WTC11 (cell line): ENCODE results near the gene MAP3K2. TPM values are rescaled to one million over a fixed set of nuclear protein-coding genes. Genes with fewer than 3 reads are reported as not detected.

Source experiments
- ATAC-seq: fragments of 200-7000 bp; cut with Tn5 transposase; 2 replicates; pipeline ENCODE4 v1.10.0; 2021; ENCODE audit warnings: mild to moderate bottlenecking, moderate library complexity
- CTCF ChIA-PET: fragments of 300-600 bp; sonication (Branson Sonifier 250); formaldehyde crosslinking; loops from one replicate; lab custom pipeline; 2021; ENCODE audit warnings: antibody characterized with exemption; lab: Charles Lee
- POLR2A ChIA-PET: fragments of 350-600 bp; sonication (Branson Sonifier 250); formaldehyde crosslinking; loops from one replicate; lab custom pipeline; 2021; ENCODE audit warnings: antibody characterized with exemption; lab: Charles Lee
- DNase-seq: peaks from one replicate; pipeline ENCODE4 v3.0.0; 2021; ENCODE audit warnings: low spot score
- H3K27ac Mint-ChIP-seq: 2 replicates; pipeline ENCODE4 v1.8.0; 2021; ENCODE audit warnings: mixed read lengths
- H3K27me3 Mint-ChIP-seq: 2 replicates; pipeline ENCODE4 v1.8.0; 2021; ENCODE audit warnings: low read depth, mild to moderate bottlenecking, moderate library complexity, mixed read lengths
- H3K36me3 Mint-ChIP-seq: 2 replicates; pipeline ENCODE4 v1.8.0; 2021; ENCODE audit warnings: mixed read lengths
- H3K4me1 Mint-ChIP-seq: 2 replicates; pipeline ENCODE4 v1.8.0; 2022; ENCODE audit warnings: mixed read lengths
- H3K4me3 Mint-ChIP-seq: 2 replicates; pipeline ENCODE4 v1.8.0; 2021; ENCODE audit warnings: mild to moderate bottlenecking, moderate library complexity, mixed read lengths
- H3K9me3 Mint-ChIP-seq: 2 replicates; pipeline ENCODE4 v1.8.0; 2021; ENCODE audit warnings: mixed read lengths
- E2F5 ChIP-seq: sonication (generic); formaldehyde crosslinking; IDR thresholded peaks from 2 replicates; pipeline ENCODE4 v1.8.1; 2022; ENCODE audit warnings: mild to moderate bottlenecking, moderate library complexity, missing genetic modification reagents
- EMX1 ChIP-seq: fragments of 250-450 bp; sonication (Bioruptor Pico); IDR thresholded peaks from 2 replicates; pipeline ENCODE4 v1.8.0; 2021; ENCODE audit warnings: mild to moderate bottlenecking
- ESRRA ChIP-seq: sonication (generic); formaldehyde crosslinking; IDR thresholded peaks from 2 replicates; pipeline ENCODE4 v1.8.1; 2022; ENCODE audit warnings: mild to moderate bottlenecking, missing genetic modification reagents, borderline replicate concordance
- FOXK1 ChIP-seq: sonication (generic); formaldehyde crosslinking; IDR thresholded peaks from 2 replicates; pipeline ENCODE4 v1.8.0; 2022; ENCODE audit warnings: mild to moderate bottlenecking, moderate library complexity, missing genetic modification reagents
- FOXP1 ChIP-seq: sonication (generic); formaldehyde crosslinking; IDR thresholded peaks from 2 replicates; pipeline ENCODE4 v1.8.0; 2022; ENCODE audit warnings: missing genetic modification reagents, mild to moderate bottlenecking, moderate library complexity, borderline replicate concordance
- GABPB1 ChIP-seq: sonication (generic); formaldehyde crosslinking; IDR thresholded peaks from 2 replicates; pipeline ENCODE4 v1.8.1; 2023; ENCODE audit warnings: mild to moderate bottlenecking, missing genetic modification reagents
- GRHL2 ChIP-seq: fragments of 250-450 bp; sonication (Bioruptor Pico); IDR thresholded peaks from 2 replicates; pipeline ENCODE4 v1.8.0; 2022; ENCODE audit warnings: mild to moderate bottlenecking, moderate library complexity; ENCODE audit not compliant: insufficient replicate concordance, severe bottlenecking
- JAZF1 ChIP-seq: fragments of 250-450 bp; sonication (Bioruptor Pico); IDR thresholded peaks from 2 replicates; pipeline ENCODE4 v1.9.0; 2021; ENCODE audit warnings: moderate library complexity, mild to moderate bottlenecking, inconsistent platforms
- JUN ChIP-seq: sonication (generic); formaldehyde crosslinking; IDR thresholded peaks from 2 replicates; pipeline ENCODE4 v1.8.0; 2023; ENCODE audit warnings: mild to moderate bottlenecking, missing genetic modification reagents
- MYBL2 ChIP-seq: sonication (generic); formaldehyde crosslinking; IDR thresholded peaks from 2 replicates; pipeline ENCODE4 v1.8.1; 2023; ENCODE audit warnings: mild to moderate bottlenecking, moderate library complexity, missing genetic modification reagents
- NFE2L1 ChIP-seq: sonication (generic); formaldehyde crosslinking; IDR thresholded peaks from 2 replicates; pipeline ENCODE4 v1.8.1; 2023; ENCODE audit warnings: missing genetic modification reagents
- NFYB ChIP-seq: sonication (generic); formaldehyde crosslinking; conservative IDR thresholded peaks from 2 replicates; pipeline ENCODE4 v1.8.0; 2022; ENCODE audit warnings: low read depth, missing genetic modification reagents
- NR1H2 ChIP-seq: sonication (generic); formaldehyde crosslinking; IDR thresholded peaks from 2 replicates; pipeline ENCODE4 v1.9.0; 2021; ENCODE audit warnings: mild to moderate bottlenecking, moderate library complexity, missing genetic modification reagents
- NR3C1 ChIP-seq: sonication (generic); formaldehyde crosslinking; conservative IDR thresholded peaks from 2 replicates; pipeline ENCODE4 v1.8.1; 2023; ENCODE audit warnings: low read depth, mild to moderate bottlenecking, missing genetic modification reagents
- PRRX2 ChIP-seq: fragments of 250-450 bp; sonication (Bioruptor Pico); IDR thresholded peaks from 2 replicates; pipeline ENCODE4 v1.8.0; 2021; ENCODE audit warnings: mild to moderate bottlenecking
- SP1 ChIP-seq: sonication (generic); formaldehyde crosslinking; conservative IDR thresholded peaks from 2 replicates; pipeline ENCODE4 v1.8.1; 2022; ENCODE audit warnings: missing genetic modification reagents
- TEAD1 ChIP-seq: sonication (generic); formaldehyde crosslinking; IDR thresholded peaks from 2 replicates; pipeline ENCODE4 v1.8.0; 2022; ENCODE audit warnings: mild to moderate bottlenecking, missing genetic modification reagents
- ZNF121 ChIP-seq: sonication (generic); formaldehyde crosslinking; IDR thresholded peaks from 2 replicates; pipeline ENCODE4 v1.8.0; 2023; ENCODE audit warnings: missing genetic modification reagents
- ZNF138 ChIP-seq: sonication (generic); formaldehyde crosslinking; conservative IDR thresholded peaks from 2 replicates; pipeline ENCODE4 v1.8.1; 2022; ENCODE audit warnings: mild to moderate bottlenecking, moderate library complexity, missing genetic modification reagents
- ZNF532 ChIP-seq: fragments of 250-450 bp; sonication (Bioruptor Pico); IDR thresholded peaks from 2 replicates; pipeline ENCODE4 v1.9.0; 2021; ENCODE audit warnings: mild to moderate bottlenecking, borderline replicate concordance
- total RNA-seq: library from RNA; stranded (reverse); gene quantifications from 3 replicates; pipeline ENCODE4 v1.2.3, GENCODE V29; 2021
- TF ChIP-seq, protein P1 (sequence below): sonication (generic); formaldehyde crosslinking; IDR thresholded peaks from 2 replicates; pipeline ENCODE4 v1.8.1; 2023; ENCODE audit warnings: mild to moderate bottlenecking, missing genetic modification reagents
- TF ChIP-seq, protein P2 (sequence below): fragments of 250-450 bp; sonication (Bioruptor Pico); IDR thresholded peaks from 2 replicates; pipeline ENCODE4 v1.8.0; 2021; ENCODE audit warnings: mild to moderate bottlenecking
- TF ChIP-seq, protein P3 (sequence below): sonication (generic); formaldehyde crosslinking; conservative IDR thresholded peaks from 2 replicates; pipeline ENCODE4 v1.8.1; 2023; ENCODE audit warnings: mild to moderate bottlenecking, low read depth, missing genetic modification reagents, moderate library complexity

The MAP3K2 gene
- total RNA-seq, 1 experiment from 2014 or later, result 26.9 TPM

GRCh38 chr2:127411653-127412369 lies 24.0 kb upstream of the MAP3K2 start:
- no peak for DNase-seq
- Mint-ChIP-seq H3K27me3 (peaks cover 39% of the 10 kb centered on the region), H3K4me3 (no peak overlapping the region), H3K27ac (no peak overlapping the region), H3K36me3 (peaks cover 12% of the 10 kb centered on the region), H3K4me1 (peaks cover 13% of the 10 kb centered on the region), H3K9me3 (peaks cover 17% of the 10 kb centered on the region)
- CTCF ChIA-PET, result no interaction called here
- TF ChIP-seq E2F5 (CRISPR knock-in tag) (no peak), NFYB (CRISPR knock-in tag) (no peak), GABPB1 (CRISPR knock-in tag) (peak; percentile 29; the same call in 1 of the 2 replicates), FOXK1 (no peak), JUN (CRISPR knock-in tag) (no peak), NR1H2 (CRISPR knock-in tag) (no peak), SP1 (CRISPR knock-in tag) (no peak), PRRX2 (CRISPR knock-in tag) (no peak)
- TF ChIP-seq, protein P1, sequence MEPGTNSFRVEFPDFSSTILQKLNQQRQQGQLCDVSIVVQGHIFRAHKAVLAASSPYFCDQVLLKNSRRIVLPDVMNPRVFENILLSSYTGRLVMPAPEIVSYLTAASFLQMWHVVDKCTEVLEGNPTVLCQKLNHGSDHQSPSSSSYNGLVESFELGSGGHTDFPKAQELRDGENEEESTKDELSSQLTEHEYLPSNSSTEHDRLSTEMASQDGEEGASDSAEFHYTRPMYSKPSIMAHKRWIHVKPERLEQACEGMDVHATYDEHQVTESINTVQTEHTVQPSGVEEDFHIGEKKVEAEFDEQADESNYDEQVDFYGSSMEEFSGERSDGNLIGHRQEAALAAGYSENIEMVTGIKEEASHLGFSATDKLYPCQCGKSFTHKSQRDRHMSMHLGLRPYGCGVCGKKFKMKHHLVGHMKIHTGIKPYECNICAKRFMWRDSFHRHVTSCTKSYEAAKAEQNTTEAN (CRISPR knock-in tag), result no peak
- POLR2A ChIA-PET, result no interaction called here
- no peak for ATAC-seq

- H3K27ac Mint-ChIP-seq, result no peak overlapping the region
- no peak overlapping the region for H3K4me3 Mint-ChIP-seq
- ChIA-PET CTCF (no interaction called here), POLR2A (no interaction called here)
- DNase-seq (no peak), ATAC-seq (no peak)
- H3K9me3 Mint-ChIP-seq, result peaks cover 17% of the 10 kb centered on the region
- H3K36me3 Mint-ChIP-seq, result peaks cover 12% of the 10 kb centered on the region
- peaks cover 7% of the 10 kb centered on the region for H3K4me1 Mint-ChIP-seq
- peaks cover 31% of the 10 kb centered on the region for H3K27me3 Mint-ChIP-seq
- TF ChIP-seq E2F5 (CRISPR knock-in tag) (no peak), EMX1 (no peak), TEAD1 (CRISPR knock-in tag) (no peak), ZNF121 (CRISPR knock-in tag) (no peak), ESRRA (CRISPR knock-in tag) (no peak), FOXP1 (CRISPR knock-in tag) (no peak), JAZF1 (CRISPR knock-in tag) (no peak), NFE2L1 (CRISPR knock-in tag) (no peak), ZNF138 (CRISPR knock-in tag) (no peak), ZNF532 (CRISPR knock-in tag) (no peak), NR3C1 (no peak), MYBL2 (CRISPR knock-in tag) (no peak), GRHL2 (CRISPR knock-in tag) (no peak)
- TF ChIP-seq, protein P2, sequence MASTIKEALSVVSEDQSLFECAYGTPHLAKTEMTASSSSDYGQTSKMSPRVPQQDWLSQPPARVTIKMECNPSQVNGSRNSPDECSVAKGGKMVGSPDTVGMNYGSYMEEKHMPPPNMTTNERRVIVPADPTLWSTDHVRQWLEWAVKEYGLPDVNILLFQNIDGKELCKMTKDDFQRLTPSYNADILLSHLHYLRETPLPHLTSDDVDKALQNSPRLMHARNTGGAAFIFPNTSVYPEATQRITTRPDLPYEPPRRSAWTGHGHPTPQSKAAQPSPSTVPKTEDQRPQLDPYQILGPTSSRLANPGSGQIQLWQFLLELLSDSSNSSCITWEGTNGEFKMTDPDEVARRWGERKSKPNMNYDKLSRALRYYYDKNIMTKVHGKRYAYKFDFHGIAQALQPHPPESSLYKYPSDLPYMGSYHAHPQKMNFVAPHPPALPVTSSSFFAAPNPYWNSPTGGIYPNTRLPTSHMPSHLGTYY (CRISPR knock-in tag), result no peak
- TF ChIP-seq, protein P3, sequence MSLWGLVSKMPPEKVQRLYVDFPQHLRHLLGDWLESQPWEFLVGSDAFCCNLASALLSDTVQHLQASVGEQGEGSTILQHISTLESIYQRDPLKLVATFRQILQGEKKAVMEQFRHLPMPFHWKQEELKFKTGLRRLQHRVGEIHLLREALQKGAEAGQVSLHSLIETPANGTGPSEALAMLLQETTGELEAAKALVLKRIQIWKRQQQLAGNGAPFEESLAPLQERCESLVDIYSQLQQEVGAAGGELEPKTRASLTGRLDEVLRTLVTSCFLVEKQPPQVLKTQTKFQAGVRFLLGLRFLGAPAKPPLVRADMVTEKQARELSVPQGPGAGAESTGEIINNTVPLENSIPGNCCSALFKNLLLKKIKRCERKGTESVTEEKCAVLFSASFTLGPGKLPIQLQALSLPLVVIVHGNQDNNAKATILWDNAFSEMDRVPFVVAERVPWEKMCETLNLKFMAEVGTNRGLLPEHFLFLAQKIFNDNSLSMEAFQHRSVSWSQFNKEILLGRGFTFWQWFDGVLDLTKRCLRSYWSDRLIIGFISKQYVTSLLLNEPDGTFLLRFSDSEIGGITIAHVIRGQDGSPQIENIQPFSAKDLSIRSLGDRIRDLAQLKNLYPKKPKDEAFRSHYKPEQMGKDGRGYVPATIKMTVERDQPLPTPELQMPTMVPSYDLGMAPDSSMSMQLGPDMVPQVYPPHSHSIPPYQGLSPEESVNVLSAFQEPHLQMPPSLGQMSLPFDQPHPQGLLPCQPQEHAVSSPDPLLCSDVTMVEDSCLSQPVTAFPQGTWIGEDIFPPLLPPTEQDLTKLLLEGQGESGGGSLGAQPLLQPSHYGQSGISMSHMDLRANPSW (CRISPR knock-in tag), result no peak
These were observed 23.3 kb upstream of the MAP3K2 start for GRCh38 chr2:127410871-127411652.
